Measurements from ENCODE around the gene ZNF605. TPM values are rescaled to one million over a fixed set of nuclear protein-coding genes. Genes with fewer than 3 reads are reported as not detected.

Gene ZNF605
- total RNA-seq, 1 experiment from 2014 or later: 0.32 TPM

GRCh38 chr12:132954471-132955048 lies 1.5 kb downstream of the ZNF605 start:
- peaks cover 4% of the 10 kb centered on the region; the same call in 1 of the 2 replicates for H3K36me3 ChIP-seq
- H3K27ac ChIP-seq: no peak overlapping the region
- peaks cover 8% of the 10 kb centered on the region for H3K4me1 ChIP-seq (replicated peaks)
- no peak for DNase-seq (ENCODE audit: low read depth in 1 of 2, low spot score in 2 of 2)
- no peaks in the 10 kb centered on the region for H3K27me3 ChIP-seq (replicated peaks)
- H3K4me3 ChIP-seq: no peak overlapping the region
- H3K9me3 ChIP-seq (replicated peaks): peaks cover 43% of the 10 kb centered on the region

GRCh38 chr12:132953771-132954170 lies 2.3 kb downstream of the ZNF605 start:
- DNase-seq (ENCODE audit: low read depth in 1 of 2, low spot score in 2 of 2): peak; percentile 55 to 91
- Histone ChIP-seq H3K9me3 (replicated peaks) (peaks cover 49% of the 10 kb centered on the region), H3K27me3 (replicated peaks) (no peaks in the 10 kb centered on the region), H3K4me1 (replicated peaks) (peaks cover 8% of the 10 kb centered on the region), H3K36me3 (peaks cover 4% of the 10 kb centered on the region; the same call in 1 of the 2 replicates), H3K4me3 (no peak overlapping the region), H3K27ac (no peak overlapping the region)

GRCh38 chr12:132953163-132953425 lies 3.0 kb downstream of the ZNF605 start:
- Histone ChIP-seq H3K9me3 (replicated peaks) (peaks cover 56% of the 10 kb centered on the region), H3K36me3 (peaks cover 4% of the 10 kb centered on the region; the same call in 1 of the 2 replicates), H3K27ac (no peak overlapping the region), H3K27me3 (replicated peaks) (no peaks in the 10 kb centered on the region), H3K4me1 (replicated peaks) (peaks cover 8% of the 10 kb centered on the region), H3K4me3 (no peak overlapping the region)
- no peak for DNase-seq (ENCODE audit: low read depth in 1 of 2, low spot score in 2 of 2)

GRCh38 chr12:132952371-132953162 lies 3.5 kb downstream of the ZNF605 start:
- Histone ChIP-seq H3K27ac (no peak overlapping the region), H3K36me3 (peaks cover 4% of the 10 kb centered on the region; the same call in 1 of the 2 replicates), H3K9me3 (replicated peaks) (peaks cover 60% of the 10 kb centered on the region), H3K27me3 (replicated peaks) (no peaks in the 10 kb centered on the region), H3K4me1 (replicated peaks) (peaks cover 8% of the 10 kb centered on the region), H3K4me3 (no peak overlapping the region)
- DNase-seq (ENCODE audit: low read depth in 1 of 2, low spot score in 2 of 2): peak; percentile 62 to 91

GRCh38 chr12:132951649-132952048 lies 4.5 kb downstream of the ZNF605 start:
- DNase-seq (ENCODE audit: low read depth in 1 of 2, low spot score in 2 of 2): peak in 1 of 2 experiments; percentile 65
- Histone ChIP-seq H3K4me1 (replicated peaks) (peaks cover 8% of the 10 kb centered on the region), H3K36me3 (peaks cover 4% of the 10 kb centered on the region; the same call in 1 of the 2 replicates), H3K4me3 (no peak overlapping the region), H3K27ac (no peak overlapping the region), H3K9me3 (replicated peaks) (peaks cover 66% of the 10 kb centered on the region), H3K27me3 (replicated peaks) (peaks cover 5% of the 10 kb centered on the region; the same call in 1 of the 2 replicates)

- H3K27me3 ChIP-seq (replicated peaks): peaks cover 12% of the 10 kb centered on the region
Observed at GRCh38 chr12:132950844-132951535, 5.1 kb downstream of the ZNF605 start.

GRCh38 chr12:132949936-132950837 lies 5.9 kb downstream of the ZNF605 start:
- peak; percentile 61 to 89 for DNase-seq (ENCODE audit: low read depth in 1 of 2, low spot score in 2 of 2)
- H3K27me3 ChIP-seq (replicated peaks): peaks cover 17% of the 10 kb centered on the region
- no peak overlapping the region for H3K27ac ChIP-seq
- peaks cover 4% of the 10 kb centered on the region; the same call in 1 of the 2 replicates for H3K36me3 ChIP-seq
- H3K4me3 ChIP-seq: no peak overlapping the region
- H3K4me1 ChIP-seq (replicated peaks): peaks cover 8% of the 10 kb centered on the region
- peaks cover 78% of the 10 kb centered on the region for H3K9me3 ChIP-seq (replicated peaks)

More at GRCh38 chr12:132950844-132951535, 5.1 kb downstream of the ZNF605 start:
- Histone ChIP-seq H3K4me1 (replicated peaks) (peaks cover 8% of the 10 kb centered on the region), H3K27ac (no peak overlapping the region), H3K4me3 (no peak overlapping the region), H3K36me3 (peaks cover 4% of the 10 kb centered on the region; the same call in 1 of the 2 replicates), H3K9me3 (replicated peaks) (peaks cover 72% of the 10 kb centered on the region)
- peak; percentile 64 to 73 for DNase-seq (ENCODE audit: low read depth in 1 of 2, low spot score in 2 of 2)

GRCh38 chr12:132948146-132949066 lies 7.7 kb downstream of the ZNF605 start:
- peak; percentile 64 to 91 for DNase-seq (ENCODE audit: low read depth in 1 of 2, low spot score in 2 of 2)
- Histone ChIP-seq H3K9me3 (replicated peaks) (peaks cover 85% of the 10 kb centered on the region), H3K4me1 (replicated peaks) (peaks cover 8% of the 10 kb centered on the region), H3K27me3 (replicated peaks) (peaks cover 25% of the 10 kb centered on the region), H3K4me3 (no peak overlapping the region), H3K36me3 (peaks cover 4% of the 10 kb centered on the region; the same call in 1 of the 2 replicates), H3K27ac (no peak overlapping the region)

- Histone ChIP-seq H3K4me3 (no peak overlapping the region), H3K36me3 (peaks cover 4% of the 10 kb centered on the region; the same call in 1 of the 2 replicates), H3K9me3 (replicated peaks) (peaks cover 84% of the 10 kb centered on the region), H3K27ac (no peak overlapping the region), H3K27me3 (replicated peaks) (peaks cover 25% of the 10 kb centered on the region), H3K4me1 (replicated peaks) (peaks cover 8% of the 10 kb centered on the region)
- peak; percentile 69 to 88 for DNase-seq (ENCODE audit: low read depth in 1 of 2, low spot score in 2 of 2)
Observed at GRCh38 chr12:132946246-132946820, 9.8 kb downstream of the ZNF605 start.

GRCh38 chr12:132945806-132946205 lies 10.3 kb downstream of the ZNF605 start:
- no peak overlapping the region for H3K4me3 ChIP-seq
- H3K4me1 ChIP-seq (replicated peaks): peaks cover 3% of the 10 kb centered on the region
- H3K36me3 ChIP-seq: peaks cover 3% of the 10 kb centered on the region; the same call in 1 of the 2 replicates
- H3K9me3 ChIP-seq (replicated peaks): peaks cover 84% of the 10 kb centered on the region
- H3K27me3 ChIP-seq (replicated peaks): peaks cover 25% of the 10 kb centered on the region
- DNase-seq (ENCODE audit: low read depth in 1 of 2, low spot score in 2 of 2): peak in 1 of 2 experiments; percentile 90
- H3K27ac ChIP-seq: no peak overlapping the region

GRCh38 chr12:132942611-132943010 lies 13.5 kb downstream of the ZNF605 start:
- Histone ChIP-seq H3K36me3 (no peaks in the 10 kb centered on the region), H3K4me3 (no peak overlapping the region), H3K27ac (no peak overlapping the region), H3K9me3 (replicated peaks) (peaks cover 72% of the 10 kb centered on the region), H3K4me1 (replicated peaks) (no peaks in the 10 kb centered on the region), H3K27me3 (replicated peaks) (peaks cover 30% of the 10 kb centered on the region)
- peak; percentile 40 to 89 for DNase-seq (ENCODE audit: low read depth in 1 of 2, low spot score in 2 of 2)
